ENCODE results near the gene NAP1L4. TPM values are rescaled to one million over a fixed set of nuclear protein-coding genes. Genes with fewer than 3 reads are reported as not detected.

The NAP1L4 gene
- total and polyA plus RNA-seq, 2 donors (not counting 1 experiment from before 2014, with no cell fraction given): 62.1 to 133 TPM

GRCh38 chr11:2980168-2980840 is 11.8 kb downstream of the NAP1L4 start:
- H3K27ac ChIP-seq (ENCODE audit: low read length in 2 of 2): no peak overlapping the region
- intact Hi-C loops (cut with micrococcal nuclease): no loop called here
- no peak for DNase-seq
- no peak overlapping the region for H3K9ac ChIP-seq (ENCODE audit: low read length)
- H3K4me3 ChIP-seq (ENCODE audit: control extremely low read depth in 1 of 5, extremely low read depth in 1 of 5, insufficient read depth in 1 of 5, low read depth in 2 of 5, low read length in 4 of 5): no peak overlapping the region
- H3K9me3 ChIP-seq (ENCODE audit: control extremely low read depth in 1 of 3, control insufficient read depth in 2 of 3, insufficient read depth in 1 of 3, low read length in 2 of 3): no peaks in the 10 kb centered on the region
- H3K4me1 ChIP-seq (ENCODE audit: control insufficient read depth in 2 of 2, insufficient read depth in 2 of 2, low read length in 2 of 2): no peaks in the 10 kb centered on the region
- no peak overlapping the region for H3K4me3 Mint-ChIP-seq
- POLR2A ChIA-PET: no interaction called here
- CTCF ChIA-PET: interaction anchor here (0.8 to 1.2 kb wide), 2 partner anchors 112 to 447 kb away, joined by 3 read pairs; no protein-coding TSS in a partner anchor
- H4K20me1 ChIP-seq (ENCODE audit: control insufficient read depth, insufficient read depth, low read length, poor library complexity, severe bottlenecking): peaks cover 88% of the 10 kb centered on the region
- no peak overlapping the region for H2AFZ ChIP-seq (ENCODE audit: insufficient read depth, low read depth, low read length, poor library complexity, severe bottlenecking)
- TF ChIP-seq EZH2 (IDR thresholded peaks at IDR 0.05; ENCODE audit: borderline replicate concordance, insufficient read depth, low read depth, low read length, poor library complexity, severe bottlenecking) (no peak), CTCF (IDR thresholded peaks at IDR 0.05) (no peak)
- no peaks in the 10 kb centered on the region for H3K9me3 Mint-ChIP-seq (ENCODE audit: insufficient read depth)
- no peak for ATAC-seq (ENCODE audit: low read depth)
- no peaks in the 10 kb centered on the region for H3K27me3 ChIP-seq (replicated peaks in 1 of 4; ENCODE audit: control extremely low read depth in 1 of 4, control insufficient read depth in 3 of 4, insufficient read depth in 4 of 4, low read length in 3 of 4)
- H3K79me2 ChIP-seq (ENCODE audit: control insufficient read depth, insufficient read depth, low read length): peaks cover 93% of the 10 kb centered on the region
- no peaks in the 10 kb centered on the region for H3K27me3 Mint-ChIP-seq
- no peak overlapping the region for H3K4me2 ChIP-seq (replicated peaks; ENCODE audit: low read depth, low read length, poor library complexity, severe bottlenecking)
- WGBS (ENCODE audit: insufficient coverage): no CpG with 5 or more reads among the region's 6 CpGs
- H3K4me1 Mint-ChIP-seq: peaks cover 24% of the 10 kb centered on the region
- peaks cover 7 to 49% of the 10 kb centered on the region in 2 experiments for H3K36me3 ChIP-seq (replicated peaks in 1 of 2; ENCODE audit: control extremely low read depth in 1 of 2, control insufficient read depth in 1 of 2, extremely low read depth in 1 of 2, insufficient read depth in 2 of 2, low read length in 1 of 2)
- H3K27ac Mint-ChIP-seq: no peak overlapping the region

- no peaks in the 10 kb centered on the region for H3K9me3 Mint-ChIP-seq (ENCODE audit: insufficient read depth)
- ATAC-seq (ENCODE audit: low read depth): no peak
- intact Hi-C loops (cut with micrococcal nuclease): no loop called here
- no peak overlapping the region for H3K27ac Mint-ChIP-seq
- Histone ChIP-seq H3K4me1 (ENCODE audit: control insufficient read depth in 2 of 2, insufficient read depth in 2 of 2, low read length in 2 of 2) (no peaks in the 10 kb centered on the region), H3K27ac (ENCODE audit: low read length in 2 of 2) (no peak overlapping the region), H3K9ac (ENCODE audit: low read length) (no peak overlapping the region), H3K9me3 (ENCODE audit: control extremely low read depth in 1 of 3, control insufficient read depth in 2 of 3, insufficient read depth in 1 of 3, low read length in 2 of 3) (no peaks in the 10 kb centered on the region), H3K79me2 (ENCODE audit: control insufficient read depth, insufficient read depth, low read length) (peaks cover 85% of the 10 kb centered on the region), H2AFZ (ENCODE audit: insufficient read depth, low read depth, low read length, poor library complexity, severe bottlenecking) (no peak overlapping the region), H3K36me3 (replicated peaks in 1 of 2; ENCODE audit: control extremely low read depth in 1 of 2, control insufficient read depth in 1 of 2, extremely low read depth in 1 of 2, insufficient read depth in 2 of 2, low read length in 1 of 2) (peaks cover 3 to 68% of the 10 kb centered on the region in 2 experiments), H3K4me3 (ENCODE audit: control extremely low read depth in 1 of 5, extremely low read depth in 1 of 5, insufficient read depth in 1 of 5, low read depth in 2 of 5, low read length in 4 of 5) (no peak overlapping the region), H3K27me3 (replicated peaks in 1 of 4; ENCODE audit: control extremely low read depth in 1 of 4, control insufficient read depth in 3 of 4, insufficient read depth in 4 of 4, low read length in 3 of 4) (no peaks in the 10 kb centered on the region), H3K4me2 (replicated peaks; ENCODE audit: low read depth, low read length, poor library complexity, severe bottlenecking) (no peak overlapping the region), H4K20me1 (ENCODE audit: control insufficient read depth, insufficient read depth, low read length, poor library complexity, severe bottlenecking) (peaks cover 68% of the 10 kb centered on the region)
- CTCF ChIA-PET: no interaction called here
- POLR2A ChIA-PET: no interaction called here
- DNase-seq: no peak
- no peak for TF ChIP-seq CTCF (IDR thresholded peaks at IDR 0.05)
- TF ChIP-seq EZH2 (IDR thresholded peaks at IDR 0.05; ENCODE audit: borderline replicate concordance, insufficient read depth, low read depth, low read length, poor library complexity, severe bottlenecking): no peak
- WGBS (ENCODE audit: insufficient coverage): 95% methylated on average over 6 of the region's 7 CpGs
- H3K4me3 Mint-ChIP-seq: no peak overlapping the region
- peaks cover 10% of the 10 kb centered on the region for H3K4me1 Mint-ChIP-seq
- no peaks in the 10 kb centered on the region for H3K27me3 Mint-ChIP-seq
Measured at GRCh38 chr11:2977113-2977512, 15.0 kb downstream of the NAP1L4 start.

Measured in B cell (primary cell).